ENCODE results near the gene CDH4.
"Not testable (repeated sequence)": the region's sequence is repeated elsewhere in the genome, so short reads cannot be mapped to it uniquely, and the experiment has no call there.

CDH4 gene

DNA sequence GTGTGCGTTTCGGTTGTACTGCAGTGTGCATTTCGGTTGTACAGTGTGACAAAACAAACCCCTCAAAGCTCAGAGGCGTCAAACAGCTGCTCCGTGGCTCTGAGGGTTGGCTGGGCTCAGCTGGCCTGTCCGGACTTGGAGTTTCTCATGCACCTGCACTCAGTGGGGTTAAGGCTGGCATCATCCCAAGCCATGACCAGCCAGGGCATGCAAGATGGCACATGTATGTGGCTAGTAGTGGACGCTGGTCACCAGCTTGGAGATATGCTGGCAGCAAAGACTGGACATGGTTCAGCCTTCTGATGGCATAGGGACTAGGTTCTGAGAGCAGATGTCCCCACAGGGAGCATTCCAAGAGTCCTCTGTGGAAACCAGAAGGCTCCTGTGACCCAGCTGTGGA, 187.2 kb downstream of the CDH4 start:
- no peak for DNase-seq (ENCODE audit: low read depth in 2 of 2)

DNA sequence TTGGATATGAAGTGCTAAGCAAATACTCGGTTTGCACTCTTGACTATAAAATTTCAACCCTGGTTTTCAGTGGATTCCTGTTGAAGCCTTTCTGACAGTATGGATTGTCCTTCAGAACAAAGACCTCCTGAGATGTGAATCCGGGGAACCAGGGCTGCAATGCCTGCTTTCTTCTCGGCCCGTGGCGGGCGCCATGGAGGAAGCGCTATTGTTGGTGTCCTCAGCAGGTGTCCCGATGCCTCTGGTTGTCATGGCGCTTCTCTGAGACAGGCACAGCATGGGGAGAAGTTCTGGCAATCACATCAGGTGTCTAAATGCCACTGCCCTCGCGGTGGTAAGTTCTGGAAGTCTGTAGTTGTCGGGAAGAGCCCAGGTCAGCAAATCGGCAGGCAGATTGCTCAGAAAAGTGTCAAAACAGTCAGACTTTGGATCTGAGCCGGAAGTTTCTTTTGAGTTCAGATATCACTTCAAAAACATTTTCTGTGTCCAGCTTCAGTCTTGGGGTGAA, 188.5 kb downstream of the CDH4 start:
- no peak for DNase-seq (ENCODE audit: low read depth in 2 of 2)

GRCh38 chr20:61441537-61441936, 189.5 kb downstream of the CDH4 start:
- no peak for DNase-seq (ENCODE audit: low read depth in 2 of 2)

DNA sequence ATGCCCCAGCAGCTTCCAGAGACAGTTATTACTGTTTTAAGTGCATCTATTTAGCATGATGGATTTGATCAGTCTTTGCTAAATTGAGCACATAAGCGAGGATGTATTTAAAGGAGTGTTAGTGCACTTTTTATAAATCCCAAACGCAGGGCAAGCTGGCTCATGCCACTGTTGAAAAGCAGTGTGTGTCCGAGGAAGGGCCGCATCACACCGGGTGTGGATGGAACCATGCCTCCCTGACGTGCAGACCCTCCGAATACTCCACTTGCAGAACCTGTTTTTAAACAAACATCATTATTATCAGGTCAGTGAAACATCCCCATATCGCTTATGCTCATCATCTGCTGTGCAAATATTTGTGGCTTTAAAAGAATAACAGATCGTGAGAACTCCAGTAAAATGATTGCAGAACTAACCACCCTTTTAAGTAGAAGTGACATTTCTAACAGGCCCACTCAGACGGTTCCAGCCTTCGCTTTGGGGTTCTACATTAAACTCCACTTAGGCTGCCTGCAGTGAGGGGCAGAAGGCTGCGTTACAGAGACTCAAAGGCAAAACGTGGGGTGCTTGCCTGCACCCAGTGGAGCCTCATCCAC, 190.1 kb downstream of the CDH4 start:
- DNase-seq (ENCODE audit: low read depth in 2 of 2): no peak

- DNase-seq (ENCODE audit: low read depth in 2 of 2): no peak
Observed at GRCh38 chr20:61442718-61443117, 190.7 kb downstream of the CDH4 start.

- DNase-seq (ENCODE audit: low read depth in 2 of 2): no peak
Observed at GRCh38 chr20:61443443-61444126, 191.5 kb downstream of the CDH4 start.

GRCh38 chr20:61444637-61445036, 192.6 kb downstream of the CDH4 start:
- no peak for DNase-seq (ENCODE audit: low read depth in 2 of 2)

DNA sequence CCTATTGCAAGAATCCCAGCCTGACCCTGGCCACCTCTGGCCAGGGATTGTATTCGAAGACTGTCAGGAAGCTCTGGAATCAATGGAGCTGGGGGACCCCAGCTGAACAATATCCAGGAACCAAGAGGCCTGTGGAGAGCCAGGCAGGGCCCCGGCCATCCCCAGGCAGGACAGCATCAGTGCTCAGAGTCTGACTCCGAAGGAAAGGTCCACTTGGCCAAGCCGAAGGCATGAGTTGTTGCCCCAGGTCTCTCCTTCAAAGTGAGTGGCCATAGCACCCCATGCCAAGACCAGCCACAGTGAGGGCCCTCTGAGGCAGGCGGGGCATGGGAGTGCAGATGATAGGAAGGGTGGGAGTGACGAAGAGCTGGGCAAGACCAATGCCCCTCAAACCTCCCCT, 193.1 kb downstream of the CDH4 start:
- DNase-seq (ENCODE audit: low read depth in 2 of 2): no peak

DNA sequence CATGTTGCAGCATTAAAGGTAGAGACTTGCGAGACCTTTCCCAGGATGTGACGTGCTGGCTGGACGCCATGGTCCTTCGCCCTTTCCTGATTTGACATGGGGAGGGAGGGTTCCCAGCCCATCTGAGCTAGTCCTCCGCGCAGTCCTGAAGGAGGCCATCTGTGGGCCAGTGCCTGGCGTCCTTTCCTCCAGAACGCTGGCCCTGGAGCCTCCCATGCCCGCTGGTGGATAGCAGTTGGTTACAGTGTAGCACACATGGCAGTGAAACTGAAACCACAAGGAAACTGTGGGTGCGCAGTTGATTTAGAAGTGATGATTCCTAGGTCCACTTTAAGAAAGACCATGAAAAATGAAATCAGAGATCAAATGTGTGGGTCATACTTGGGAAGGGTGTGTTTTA, 193.7 kb downstream of the CDH4 start:
- no peak for DNase-seq (ENCODE audit: low read depth in 2 of 2)

GRCh38 chr20:61447952-61448351, 195.9 kb downstream of the CDH4 start:
- DNase-seq (ENCODE audit: low read depth in 2 of 2): no peak

DNA sequence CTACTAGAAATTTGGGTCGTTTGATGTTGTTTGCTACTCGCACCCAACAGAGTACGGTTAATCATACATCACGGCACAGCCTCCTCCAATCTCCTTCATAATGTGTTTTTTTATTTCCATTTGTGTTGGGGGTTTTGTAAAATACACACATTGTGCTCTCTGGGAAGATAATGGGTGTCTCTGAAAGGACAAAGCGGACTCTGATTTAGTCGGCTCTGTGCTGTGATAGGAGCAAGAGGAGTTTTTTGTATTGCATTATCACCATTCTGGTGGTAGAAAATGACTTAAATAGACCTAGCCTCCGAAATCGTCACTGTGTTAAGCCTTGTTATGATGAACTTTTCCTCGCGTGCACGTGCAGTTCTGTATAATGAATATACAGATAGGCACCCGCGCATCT, 196.3 kb downstream of the CDH4 start:
- no peak for DNase-seq (ENCODE audit: low read depth in 2 of 2)

- DNase-seq (ENCODE audit: low read depth in 2 of 2): no peak
Observed at GRCh38 chr20:61449057-61449609, 197.1 kb downstream of the CDH4 start.

- DNase-seq (ENCODE audit: low read depth in 2 of 2): no peak
Observed at GRCh38 chr20:61449916-61450315, 197.9 kb downstream of the CDH4 start.

- no peak for DNase-seq (ENCODE audit: low read depth in 2 of 2)
Observed at GRCh38 chr20:61450549-61450948, 198.5 kb downstream of the CDH4 start.

GRCh38 chr20:61451009-61451408, 198.9 kb downstream of the CDH4 start:
- no peak for DNase-seq (ENCODE audit: low read depth in 2 of 2)

DNA sequence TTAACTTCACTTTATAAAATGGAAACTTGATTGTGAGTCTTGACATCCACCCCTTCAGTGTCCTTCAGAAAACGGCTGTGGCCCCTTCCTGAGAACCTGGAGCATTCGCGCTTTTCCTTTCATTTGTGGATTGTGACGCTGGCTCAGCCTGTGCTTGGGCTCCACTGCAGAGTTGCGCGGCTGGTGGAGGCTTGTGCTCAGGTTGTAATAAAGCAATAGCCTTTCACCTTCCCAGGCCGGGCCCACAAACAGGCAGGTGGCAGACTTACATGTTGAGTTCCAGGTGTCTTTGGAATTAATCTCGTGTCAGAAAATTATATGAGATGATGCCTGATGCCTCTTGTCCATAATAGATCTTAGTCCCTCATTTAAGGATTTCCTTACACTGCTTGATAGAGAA, 199.9 kb downstream of the CDH4 start:
- no peak for DNase-seq (ENCODE audit: low read depth in 2 of 2)

DNA sequence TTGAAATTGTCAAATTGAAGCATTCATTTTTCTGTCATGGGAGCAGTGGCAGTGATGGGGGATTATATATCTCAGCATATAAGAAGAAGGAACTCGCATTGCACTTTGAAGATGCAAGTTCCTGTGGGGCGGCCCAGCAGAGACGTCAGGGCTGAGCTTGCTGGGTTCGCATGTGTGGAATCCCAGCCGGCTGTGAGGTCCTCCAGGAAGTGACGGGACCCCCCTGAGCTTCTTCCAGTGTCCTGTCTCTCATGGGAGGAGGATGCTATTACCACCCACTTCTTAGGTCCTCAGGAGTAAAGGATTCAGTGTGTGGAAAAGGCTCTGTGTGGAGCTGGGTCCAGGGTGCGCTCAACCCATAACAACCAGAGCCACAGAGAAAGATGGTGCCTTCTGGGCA, 201.2 kb downstream of the CDH4 start:
- no peak for DNase-seq (ENCODE audit: low read depth in 2 of 2)

DNA sequence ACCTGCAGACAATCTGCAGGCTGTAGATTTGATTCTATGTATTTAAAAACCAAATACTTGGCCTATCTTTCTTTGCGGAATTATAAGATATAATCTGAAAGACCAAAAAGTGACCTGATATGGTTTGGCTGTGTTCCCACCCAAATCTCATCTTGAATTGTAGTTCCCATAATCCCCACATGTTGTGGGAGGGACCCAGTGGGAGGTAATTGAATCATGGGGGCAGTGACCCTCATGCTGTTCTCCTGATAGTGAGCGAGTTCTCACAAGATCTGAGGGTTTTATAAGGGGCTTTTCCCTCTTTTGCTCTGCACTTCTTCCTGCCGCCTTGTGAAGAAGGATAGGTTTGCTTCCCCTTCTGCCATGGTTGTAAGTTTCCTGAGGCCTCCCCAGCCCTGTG, 201.6 kb downstream of the CDH4 start:
- not testable (repeated sequence) for DNase-seq (ENCODE audit: low read depth in 2 of 2)

GRCh38 chr20:61454053-61454452, 202.0 kb downstream of the CDH4 start:
- no peak for DNase-seq (ENCODE audit: low read depth in 2 of 2)

DNA sequence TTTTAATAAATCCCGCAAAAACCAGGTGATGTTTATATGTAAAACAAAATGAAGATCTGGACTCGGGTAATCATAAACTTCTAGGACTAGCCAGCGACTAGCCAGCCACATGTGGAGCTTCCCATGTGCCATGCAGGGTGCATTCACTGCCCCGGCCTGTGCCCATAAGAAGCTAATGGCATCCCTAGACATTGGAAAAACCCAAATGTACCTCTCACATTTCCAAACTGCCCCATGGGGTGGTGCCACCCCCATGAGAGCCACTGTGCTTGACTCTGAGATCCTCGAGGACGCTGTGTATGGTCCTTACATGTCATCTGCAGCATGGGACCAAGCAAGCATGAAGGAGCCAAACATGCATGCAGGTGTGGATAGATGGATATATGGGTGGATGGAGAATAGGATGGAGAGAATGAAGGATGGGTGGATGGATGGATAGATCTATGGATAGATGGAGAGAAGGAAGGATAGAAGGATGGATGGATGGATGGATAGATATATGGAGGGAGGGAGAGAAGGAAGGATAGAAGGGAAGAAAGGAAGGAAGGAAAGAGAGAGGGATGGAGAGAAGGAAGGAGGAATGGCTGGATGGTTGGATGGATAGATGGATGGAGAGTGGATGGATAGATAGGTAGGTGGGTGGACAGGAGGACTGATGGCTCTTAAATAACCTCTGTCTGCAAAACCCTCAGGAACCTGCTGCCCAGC, 203.6 kb downstream of the CDH4 start:
- DNase-seq (ENCODE audit: low read depth in 2 of 2): no peak

DNA sequence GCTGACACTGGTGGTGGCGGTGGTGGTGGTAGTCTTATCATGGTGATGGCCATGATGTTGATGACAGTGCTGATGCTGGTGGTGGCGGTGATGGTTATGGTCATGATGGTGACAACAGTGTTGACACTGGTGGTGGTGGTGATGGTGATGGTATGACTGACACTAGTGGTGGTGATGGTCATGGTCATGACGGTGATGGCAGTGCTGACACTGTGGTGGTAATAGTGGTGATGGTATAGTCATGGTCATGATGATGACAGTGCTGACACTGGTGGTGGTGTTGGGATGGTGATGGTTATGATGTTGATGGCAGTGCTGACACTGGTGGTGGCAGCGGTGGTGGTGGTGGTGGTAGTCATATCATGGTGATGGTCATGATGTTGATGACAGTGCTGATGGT, 205.7 kb downstream of the CDH4 start:
- DNase-seq (ENCODE audit: low read depth in 2 of 2): no peak

DNA sequence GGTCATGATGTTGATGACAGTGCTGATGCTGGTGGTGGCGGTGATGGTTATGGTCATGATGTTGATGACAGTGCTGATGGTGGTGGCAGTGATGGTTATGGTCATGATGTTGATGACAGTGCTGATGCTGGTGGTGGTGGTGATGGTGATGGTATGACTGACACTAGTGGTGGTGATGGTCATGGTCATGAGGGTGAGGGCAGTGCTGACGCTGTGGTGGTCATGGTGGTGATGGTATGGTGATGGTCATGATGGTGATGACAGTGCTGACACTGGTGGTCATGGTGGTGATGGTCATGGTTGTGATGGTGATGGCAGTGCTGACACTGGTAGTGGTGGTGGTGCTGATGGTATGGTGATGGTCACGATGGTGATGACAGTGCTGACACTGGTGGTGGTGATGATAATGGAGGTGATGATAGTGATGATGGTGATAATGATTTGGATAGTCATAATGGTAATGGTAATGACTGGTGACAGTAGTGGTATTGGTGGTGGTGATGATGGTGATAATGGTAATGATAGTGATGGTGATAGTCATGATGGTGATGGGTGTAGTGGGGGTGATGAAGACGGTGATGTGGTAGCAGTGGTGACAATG, 206.2 kb downstream of the CDH4 start:
- no peak for DNase-seq (ENCODE audit: low read depth in 2 of 2)
